K562 (cell line): ENCODE data around the gene KRTAP5-7.

ENCODE experiments used
- CTCF ChIP-seq, 3 experiments: IDR thresholded peaks in 2 of 3; conservative IDR thresholded peaks in 1 of 3; 2 replicates each; pipeline ENCODE4 v1.5.1; 2011 to 2012; ENCODE audit warnings: low read length in 3 of 3, mild to moderate bottlenecking in 3 of 3, control low read depth in 2 of 3, improper control_type of control experiment in 1 of 3, inconsistent platforms in 1 of 3, low read depth in 1 of 3, mixed read lengths in 1 of 3, moderate library complexity in 1 of 3; ENCODE audit not compliant: insufficient read depth in 2 of 3
- EP300 ChIP-seq: IDR thresholded peaks from 2 replicates; pipeline ENCODE4 v1.6.1; 2012; ENCODE audit warnings: low read length, improper control_type of control experiment
- NFATC3 ChIP-seq: fragments of 450-650 bp; IDR thresholded peaks from 2 replicates; pipeline ENCODE4 v1.6.1; 2017; ENCODE audit warnings: mild to moderate bottlenecking
- SP2 ChIP-seq: IDR thresholded peaks from 2 replicates; pipeline ENCODE4 v1.6.1; 2011; ENCODE audit warnings: mild to moderate bottlenecking, low read depth, low read length, moderate library complexity; ENCODE audit not compliant: poor library complexity, severe bottlenecking; ENCODE audit errors: extremely low read depth
- ZNF217 ChIP-seq: sonication (generic); formaldehyde crosslinking; IDR thresholded peaks from 2 replicates; pipeline ENCODE4 v1.8.0; 2022; ENCODE audit warnings: mild to moderate bottlenecking, missing genetic modification reagents

GRCh38 chr11:71502871-71503435, 24.1 kb upstream of the KRTAP5-7 start:
- TF ChIP-seq NFATC3 (no peak), ZNF217 (CRISPR knock-in tag) (no peak), SP2 (no peak), EP300 (no peak), CTCF (IDR thresholded peaks at IDR 0.05 in 2 of 3, conservative IDR thresholded peaks at IDR 0.05 in 1 of 3; ENCODE audit: insufficient read depth in 2 of 3, low read depth in 1 of 3, low read length in 3 of 3) (no peak)
